K562 (cell line): ENCODE data around the gene COL4A2. TPM values are rescaled to one million over a fixed set of nuclear protein-coding genes. Genes with fewer than 3 reads are reported as not detected.

ENCODE experiments used
- ATAC-seq: fragments of 200-7000 bp; cut with Tn5 transposase; 3 replicates; pipeline ENCODE4 v1.9.1; 2020; ENCODE audit warnings: moderate library complexity
- BruUV-seq: library from RNA; stranded (reverse); fragments of 400-500 nt; replicated peaks from 2 replicates; lab custom pipeline; 2021; lab: Mats Ljungman, UMichigan
- CTCF ChIA-PET: fragments of 300-600 bp; formaldehyde crosslinking; extraction: SDS; loops from one replicate; lab custom pipeline; 2021; ENCODE audit warnings: low intra/inter-chr PET ratio; lab: Yijun Ruan, JAX
- POLR2A ChIA-PET: fragments of 300-600, 350-650 bp; sonication (Branson Sonifier 250); formaldehyde crosslinking; extraction: SDS; loops from one replicate; lab custom pipeline; 2021; ENCODE audit warnings: antibody characterized with exemption, inconsistent platforms; lab: Yijun Ruan, JAX
- DNase-seq, 4 experiments: peaks; one replicate each; pipeline versions ENCODE4 v3.0.0 to v3.0.0-alpha.2; 2011 to 2018; ENCODE audit warnings: low spot score in 3 of 4, mixed read lengths in 3 of 4; ENCODE audit errors: extremely low read depth in 1 of 4
- FAIRE-seq: peaks from 2 replicates; lab custom pipeline; 2011; peaks lifted over from hg19 to GRCh38; lab: Jason Lieb, UNC
- H2AFZ ChIP-seq: 2 replicates; pipeline ENCODE4 v1.6.0; 2011; ENCODE audit warnings: low read depth, low read length, control low read depth, inconsistent platforms
- H3K27ac ChIP-seq: fragments of 200-600 bp; 3 replicates; pipeline ENCODE4 v1.8.0; 2011; ENCODE audit warnings: low read depth, mild to moderate bottlenecking, control low read depth, inconsistent platforms, low read length, moderate library complexity, mixed read lengths; ENCODE audit errors: extremely low read depth
- H3K27me3 ChIP-seq, 2 experiments: fragments of 300-600 bp in 1 of 2; 2 replicates in 1 of 2; 3 replicates in 1 of 2; pipeline versions ENCODE4 v1.6.0 to v1.8.0; 2011; ENCODE audit warnings: inconsistent platforms in 2 of 2, low read length in 2 of 2, mild to moderate bottlenecking in 1 of 2, mixed read lengths in 1 of 2, moderate library complexity in 1 of 2; ENCODE audit not compliant: control insufficient read depth in 2 of 2, insufficient read depth in 2 of 2
- H3K36me3 ChIP-seq: fragments of 300-600 bp; 3 replicates; pipeline ENCODE4 v1.8.0; 2011; ENCODE audit warnings: mild to moderate bottlenecking, low read length, inconsistent platforms; ENCODE audit not compliant: control insufficient read depth, insufficient read depth
- H3K4me1 ChIP-seq, 2 experiments: fragments of 200-600 bp in 1 of 2; replicated peaks in 1 of 2; 2 replicates in 1 of 2; 3 replicates in 1 of 2; pipeline versions ENCODE4 v1.5.1 to v1.8.0; 2011; ENCODE audit warnings: inconsistent platforms in 2 of 2, low read length in 2 of 2, mild to moderate bottlenecking in 1 of 2, mixed read lengths in 1 of 2, moderate library complexity in 1 of 2; ENCODE audit not compliant: control insufficient read depth in 2 of 2, insufficient read depth in 2 of 2
- H3K4me2 ChIP-seq: 2 replicates; pipeline ENCODE4 v1.6.1; 2011; ENCODE audit warnings: low read length, control low read depth, inconsistent platforms, mixed read lengths; ENCODE audit not compliant: insufficient read depth
- H3K4me3 ChIP-seq: fragments of 200-600 bp; sonication (generic), shearing (Covaris generic); 2 replicates; pipeline ENCODE4 v1.5.1; 2016; ENCODE audit warnings: control low read depth, inconsistent platforms
- H3K79me2 ChIP-seq: fragments of 200-600 bp; 3 replicates; pipeline ENCODE4 v1.8.0; 2011; ENCODE audit warnings: low read length, inconsistent platforms; ENCODE audit not compliant: control insufficient read depth, insufficient read depth
- H3K9ac ChIP-seq, 2 experiments: 2 replicates each; pipeline versions ENCODE4 v1.6.0 to v1.6.1; 2011; ENCODE audit warnings: low read depth in 2 of 2, low read length in 2 of 2, control low read depth in 1 of 2, inconsistent platforms in 1 of 2, mild to moderate bottlenecking in 1 of 2, mixed read lengths in 1 of 2; ENCODE audit not compliant: insufficient read depth in 1 of 2
- H3K9me1 ChIP-seq: one replicate; pipeline ENCODE4 v1.6.0; 2011; ENCODE audit warnings: inconsistent platforms, mild to moderate bottlenecking, low read length, moderate library complexity; ENCODE audit not compliant: control insufficient read depth, insufficient read depth
- H3K9me3 ChIP-seq: replicated peaks from 2 replicates; pipeline ENCODE4 v1.5.1; 2011; ENCODE audit warnings: low read depth, low read length, inconsistent platforms; ENCODE audit not compliant: control insufficient read depth, insufficient read depth
- H4K20me1 ChIP-seq: replicated peaks from 2 replicates; pipeline ENCODE4 v1.6.1; 2011; ENCODE audit warnings: low read length, inconsistent platforms, mixed read lengths; ENCODE audit not compliant: control insufficient read depth, insufficient read depth
- CBX1 ChIP-seq: sonication (generic); IDR thresholded peaks from 2 replicates; pipeline ENCODE4 v1.6.1; 2016; ENCODE audit warnings: antibody characterized with exemption, low read depth, mild to moderate bottlenecking
- CREBBP ChIP-seq: IDR thresholded peaks from one replicate; pipeline ENCODE4 v1.6.1; 2012; ENCODE audit warnings: low read depth, mild to moderate bottlenecking, control low read depth, inconsistent platforms, low read length
- PRPF4 ChIP-seq: fragments of 200-400 bp; formaldehyde crosslinking; IDR thresholded peaks from one replicate; pipeline ENCODE4 v1.6.1; 2017; ENCODE audit warnings: low read length, low read depth, mild to moderate bottlenecking; ENCODE audit not compliant: insufficient read depth, poor library complexity, severe bottlenecking
- SMAD2 ChIP-seq: fragments of 150-350 bp; IDR thresholded peaks from 2 replicates; pipeline ENCODE4 v1.6.1; 2014; ENCODE audit warnings: low read depth, mild to moderate bottlenecking, low read length
- SOX6 ChIP-seq: fragments of 450-650 bp; IDR thresholded peaks from 2 replicates; pipeline ENCODE4 v1.6.1; 2014; ENCODE audit warnings: mild to moderate bottlenecking
- TEAD2 ChIP-seq: fragments of 450-650 bp; IDR thresholded peaks from 2 replicates; pipeline ENCODE4 v1.6.1; 2016; ENCODE audit warnings: missing genetic modification characterization, control low read depth, missing compliant biosample characterization
- TEAD4 ChIP-seq, 2 experiments: sonication (generic) in 1 of 2; formaldehyde crosslinking in 1 of 2; IDR thresholded peaks; 2 replicates each; pipeline versions ENCODE4 v1.6.1 to v1.8.0; 2012 to 2022; ENCODE audit warnings: borderline replicate concordance in 1 of 2, inconsistent platforms in 1 of 2, low read length in 1 of 2, mild to moderate bottlenecking in 1 of 2, missing genetic modification reagents in 1 of 2
- YBX1 ChIP-seq: fragments of 450-650 bp; IDR thresholded peaks from 2 replicates; pipeline ENCODE4 v1.7.1; 2016; ENCODE audit warnings: mild to moderate bottlenecking
- ZC3H11A ChIP-seq: IDR thresholded peaks from 2 replicates; pipeline ENCODE4 v1.6.1; 2012; ENCODE audit warnings: low read depth, low read length, improper control_type of control experiment
- ZNF347 ChIP-seq: fragments of 450-650 bp; formaldehyde crosslinking; IDR thresholded peaks from 2 replicates; pipeline ENCODE4 v1.4.0; 2020; ENCODE audit warnings: low read depth, mild to moderate bottlenecking, moderate library complexity
- ZNF695 ChIP-seq: fragments of 450-650 bp; formaldehyde crosslinking; IDR thresholded peaks from 2 replicates; pipeline ENCODE4 v1.4.0; 2020; ENCODE audit warnings: mild to moderate bottlenecking, moderate library complexity
- ZNF766 ChIP-seq: fragments of 200-800 bp; sonication (Bioruptor generic); conservative IDR thresholded peaks from 2 replicates; pipeline ENCODE4 v1.6.1; 2016; ENCODE audit warnings: missing genetic modification characterization, missing compliant biosample characterization
- WGBS: fragments of 100-300 bp; shearing (Covaris generic); methylation state at CpG from one replicate; pipeline ENCODE4 v1.1.6; 2016; ENCODE audit warnings: low coverage, mixed read lengths; ENCODE audit not compliant: insufficient coverage; ENCODE audit errors: missing lambda C conversion rate; 5-methylcytosine and 5-hydroxymethylcytosine counted together
- in situ Hi-C: fragments of 300-500 bp; cut with MboI; formaldehyde crosslinking; loops from 4 replicates; pipeline ENCODE4 v1.15.0; 2018; ENCODE audit warnings: inconsistent platforms, mixed read lengths
- intact Hi-C: fragments of 100-400 bp; cut with micrococcal nuclease; formaldehyde crosslinking; loops from 2 replicates; pipeline ENCODE4 v1.14.2; 2022
- polyA plus RNA-seq, 8 experiments: library from polyadenylated mRNA; depleted of rRNA in 4 of 8; stranded (reverse) in 5 of 8; unstranded in 3 of 8; fragments of >200 nt; fragmentation: Nextera tagmentation in 2 of 8; fragmentation: Illumina TruSeq in 1 of 8; extraction: Ambion mirVana in 2 of 8; extraction: Trizol in 1 of 8; gene quantifications; 2 replicates each; pipeline versions ENCODE4 v1.2.1 to v1.2.3, GENCODE V29; 2011 to 2014; ENCODE audit warnings: inconsistent platforms in 1 of 8, missing spikeins in 1 of 8
- total RNA-seq, 7 experiments: library from RNA; depleted of rRNA in 6 of 7; stranded (reverse); fragments of >200 nt in 6 of 7; fragmentation: Illumina TruSeq in 2 of 7; extraction: Trizol in 2 of 7; gene quantifications; 2 replicates each; pipeline versions ENCODE4 v1.2.1 to v1.2.3, GENCODE V29; 2011 to 2021; ENCODE audit warnings: low replicate concordance in 1 of 7
- TF ChIP-seq, protein P1 (sequence below): fragments of 150-350 bp; conservative IDR thresholded peaks from 2 replicates; pipeline ENCODE4 v1.6.1; 2014; ENCODE audit warnings: low read length
- TF ChIP-seq, protein P2 (sequence below): fragments of 200-400 bp; formaldehyde crosslinking; IDR thresholded peaks from 2 replicates; pipeline ENCODE4 v1.6.1; 2017; ENCODE audit warnings: mild to moderate bottlenecking, low read depth, low read length, moderate library complexity
- TF ChIP-seq, protein P3 (sequence below), 2 experiments: fragments of 450-650 bp in 1 of 2; sonication (generic) in 1 of 2; formaldehyde crosslinking; conservative IDR thresholded peaks; 2 replicates each; pipeline versions ENCODE4 v1.4.0 to v1.8.1; 2020 to 2022; ENCODE audit warnings: mild to moderate bottlenecking in 1 of 2, missing genetic modification reagents in 1 of 2

Gene COL4A2
- total and polyA plus RNA-seq, 9 of the 15 experiments (the other 6 are each of a cell fraction or from before 2014, with no cell fraction given) = 0.13 to 15.2 (median 8.1) TPM

DNA sequence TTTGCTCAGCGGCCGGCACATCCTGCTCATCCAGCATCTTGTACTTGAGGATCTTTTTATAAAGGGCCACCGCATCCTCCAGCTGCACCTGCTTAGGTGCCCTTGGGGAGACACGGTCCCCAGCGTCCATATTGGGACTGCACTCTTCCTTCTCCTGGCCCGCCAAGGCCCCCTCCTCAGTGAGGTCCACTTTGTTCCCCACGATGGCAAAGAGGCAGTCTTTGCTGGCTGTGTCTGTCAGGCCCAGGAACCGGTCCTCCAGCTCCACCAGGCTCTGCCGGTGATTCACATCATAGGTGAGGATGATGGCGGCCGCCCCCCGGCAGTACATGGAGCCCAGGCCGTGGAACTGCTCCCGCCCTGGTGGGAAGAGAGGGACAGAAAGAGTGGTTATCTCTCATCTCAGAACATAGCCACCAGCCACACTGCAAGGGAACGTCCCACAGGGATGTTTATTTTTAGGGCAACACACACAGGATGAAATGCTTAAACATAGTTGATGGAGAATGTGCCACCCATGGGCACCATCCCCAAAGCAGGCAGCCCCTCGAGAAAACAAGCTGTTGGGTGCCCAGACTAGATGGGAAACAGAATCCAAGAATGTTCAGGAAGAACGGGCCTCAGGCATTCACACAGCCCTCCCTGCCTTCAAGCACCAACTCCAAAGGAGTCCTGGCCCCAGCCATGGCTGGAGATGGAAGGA is 216.9 kb downstream of the COL4A2 start:
- H3K4me2 ChIP-seq = no peak overlapping the region
- DNase-seq = no peak
- ATAC-seq = no peak
- peaks cover 13 to 32% of the 10 kb centered on the region in 2 experiments; a peak in 4 of 5 replicates for H3K4me1 ChIP-seq
- CTCF ChIA-PET = no interaction called here
- intact Hi-C loops (no loop called here), in situ Hi-C loops (no loop called here)
- H2AFZ ChIP-seq = no peak overlapping the region
- no peaks in the 10 kb centered on the region for H3K36me3 ChIP-seq
- BruUV-seq = no TSS peak
- H3K9me3 ChIP-seq = no peaks in the 10 kb centered on the region
- WGBS = 45% methylated on average over 9 of the region's 17 CpGs
- POLR2A ChIA-PET = interaction anchor here (0.6 kb wide), 1 partner anchor 11 kb away, joined by 5 read pairs; no protein-coding TSS in a partner anchor
- no peaks in the 10 kb centered on the region for H4K20me1 ChIP-seq
- H3K27ac ChIP-seq = no peak overlapping the region
- H3K4me3 ChIP-seq = no peak overlapping the region
- peak overlapping the region in 1 of 2 experiments; percentile 86; a peak in 1 of 4 replicates for H3K9ac ChIP-seq
- FAIRE-seq = no peak
- no peaks in the 10 kb centered on the region for H3K27me3 ChIP-seq
- no peaks in the 10 kb centered on the region; the same call in 2 of the 3 replicates for H3K79me2 ChIP-seq
- H3K9me1 ChIP-seq = no peaks in the 10 kb centered on the region
- TF ChIP-seq ZNF766 (CRISPR knock-in tag) (no peak), YBX1 (no peak), SOX6 (no peak), ZNF347 (CRISPR knock-in tag) (no peak), PRPF4 (no peak), TEAD4 (IDR thresholded peaks at IDR 0.05; ENCODE audit: low read length) (no peak), TEAD4 (CRISPR knock-in tag; IDR thresholded peaks at IDR 0.05; ENCODE audit: borderline replicate concordance) (no peak), CREBBP (no peak), ZNF695 (CRISPR knock-in tag) (no peak), TEAD2 (tag) (no peak), CBX1 (no peak), ZC3H11A (no peak), SMAD2 (no peak)
- TF ChIP-seq, protein P1, sequence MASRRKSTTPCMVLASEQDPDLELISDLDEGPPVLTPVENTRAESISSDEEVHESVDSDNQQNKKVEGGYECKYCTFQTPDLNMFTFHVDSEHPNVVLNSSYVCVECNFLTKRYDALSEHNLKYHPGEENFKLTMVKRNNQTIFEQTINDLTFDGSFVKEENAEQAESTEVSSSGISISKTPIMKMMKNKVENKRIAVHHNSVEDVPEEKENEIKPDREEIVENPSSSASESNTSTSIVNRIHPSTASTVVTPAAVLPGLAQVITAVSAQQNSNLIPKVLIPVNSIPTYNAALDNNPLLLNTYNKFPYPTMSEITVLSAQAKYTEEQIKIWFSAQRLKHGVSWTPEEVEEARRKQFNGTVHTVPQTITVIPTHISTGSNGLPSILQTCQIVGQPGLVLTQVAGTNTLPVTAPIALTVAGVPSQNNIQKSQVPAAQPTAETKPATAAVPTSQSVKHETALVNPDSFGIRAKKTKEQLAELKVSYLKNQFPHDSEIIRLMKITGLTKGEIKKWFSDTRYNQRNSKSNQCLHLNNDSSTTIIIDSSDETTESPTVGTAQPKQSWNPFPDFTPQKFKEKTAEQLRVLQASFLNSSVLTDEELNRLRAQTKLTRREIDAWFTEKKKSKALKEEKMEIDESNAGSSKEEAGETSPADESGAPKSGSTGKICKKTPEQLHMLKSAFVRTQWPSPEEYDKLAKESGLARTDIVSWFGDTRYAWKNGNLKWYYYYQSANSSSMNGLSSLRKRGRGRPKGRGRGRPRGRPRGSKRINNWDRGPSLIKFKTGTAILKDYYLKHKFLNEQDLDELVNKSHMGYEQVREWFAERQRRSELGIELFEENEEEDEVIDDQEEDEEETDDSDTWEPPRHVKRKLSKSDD = no peak
- TF ChIP-seq, protein P2, sequence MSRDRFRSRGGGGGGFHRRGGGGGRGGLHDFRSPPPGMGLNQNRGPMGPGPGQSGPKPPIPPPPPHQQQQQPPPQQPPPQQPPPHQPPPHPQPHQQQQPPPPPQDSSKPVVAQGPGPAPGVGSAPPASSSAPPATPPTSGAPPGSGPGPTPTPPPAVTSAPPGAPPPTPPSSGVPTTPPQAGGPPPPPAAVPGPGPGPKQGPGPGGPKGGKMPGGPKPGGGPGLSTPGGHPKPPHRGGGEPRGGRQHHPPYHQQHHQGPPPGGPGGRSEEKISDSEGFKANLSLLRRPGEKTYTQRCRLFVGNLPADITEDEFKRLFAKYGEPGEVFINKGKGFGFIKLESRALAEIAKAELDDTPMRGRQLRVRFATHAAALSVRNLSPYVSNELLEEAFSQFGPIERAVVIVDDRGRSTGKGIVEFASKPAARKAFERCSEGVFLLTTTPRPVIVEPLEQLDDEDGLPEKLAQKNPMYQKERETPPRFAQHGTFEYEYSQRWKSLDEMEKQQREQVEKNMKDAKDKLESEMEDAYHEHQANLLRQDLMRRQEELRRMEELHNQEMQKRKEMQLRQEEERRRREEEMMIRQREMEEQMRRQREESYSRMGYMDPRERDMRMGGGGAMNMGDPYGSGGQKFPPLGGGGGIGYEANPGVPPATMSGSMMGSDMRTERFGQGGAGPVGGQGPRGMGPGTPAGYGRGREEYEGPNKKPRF = no peak
- TF ChIP-seq, protein P3, sequence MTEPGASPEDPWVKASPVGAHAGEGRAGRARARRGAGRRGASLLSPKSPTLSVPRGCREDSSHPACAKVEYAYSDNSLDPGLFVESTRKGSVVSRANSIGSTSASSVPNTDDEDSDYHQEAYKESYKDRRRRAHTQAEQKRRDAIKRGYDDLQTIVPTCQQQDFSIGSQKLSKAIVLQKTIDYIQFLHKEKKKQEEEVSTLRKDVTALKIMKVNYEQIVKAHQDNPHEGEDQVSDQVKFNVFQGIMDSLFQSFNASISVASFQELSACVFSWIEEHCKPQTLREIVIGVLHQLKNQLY (CRISPR knock-in tag; conservative IDR thresholded peaks at IDR 0.05) = no peak
